Myocyte (in vitro differentiated cells): Measurements from ENCODE around the gene GET4. TPM values are rescaled to one million over a fixed set of nuclear protein-coding genes. Genes with fewer than 3 reads are reported as not detected.

ENCODE experiments used
- DNase-seq: peaks from one replicate; pipeline ENCODE4 v3.0.0-alpha.2; 2012; ENCODE audit warnings: low read depth
- total RNA-seq: library from RNA; depleted of rRNA; stranded (reverse); fragments of >200 nt; gene quantifications from 2 replicates; pipeline ENCODE4 v1.2.3, GENCODE V29; 2014

GET4 gene
- total RNA-seq, 1 donor from 2014 or later, result 47.6 TPM

- no peak for DNase-seq
These were observed 9.7 kb downstream of the GET4 start for GRCh38 chr7:885893-886625.

- no peak for DNase-seq
These were observed 10.5 kb downstream of the GET4 start for GRCh38 chr7:886626-887487.

- DNase-seq, result no peak
These were observed 11.1 kb downstream of the GET4 start for GRCh38 chr7:887488-887820.

- DNase-seq, result no peak
These were observed 12.0 kb downstream of the GET4 start for GRCh38 chr7:888081-889024.

- no peak for DNase-seq
These were observed 12.7 kb downstream of the GET4 start for GRCh38 chr7:889025-889390.

- DNase-seq, result no peak
These were observed 13.0 kb downstream of the GET4 start for GRCh38 chr7:889391-889790.

- no peak for DNase-seq
These were observed 14.5 kb downstream of the GET4 start for GRCh38 chr7:890868-891267.

- DNase-seq, result no peak
These were observed 14.9 kb downstream of the GET4 start for GRCh38 chr7:891291-891690.

GRCh38 chr7:891805-892204 lies 15.5 kb downstream of the GET4 start:
- no peak for DNase-seq

- no peak for DNase-seq
These were observed 16.6 kb downstream of the GET4 start for GRCh38 chr7:892648-893593.

GRCh38 chr7:893686-894085 lies 17.3 kb downstream of the GET4 start:
- DNase-seq, result no peak

GRCh38 chr7:894164-894867 lies 18.0 kb downstream of the GET4 start:
- no peak for DNase-seq

GRCh38 chr7:894927-895450 lies 18.6 kb downstream of the GET4 start:
- DNase-seq, result no peak

- DNase-seq, result no peak
These were observed 19.2 kb downstream of the GET4 start for GRCh38 chr7:895451-896052.

- no peak for DNase-seq
These were observed 20.2 kb downstream of the GET4 start for GRCh38 chr7:896346-897075.

GRCh38 chr7:897086-897485 lies 20.7 kb downstream of the GET4 start:
- DNase-seq, result no peak

GRCh38 chr7:897771-898376 lies 21.5 kb downstream of the GET4 start:
- no peak for DNase-seq

- DNase-seq, result no peak
These were observed 22.1 kb downstream of the GET4 start for GRCh38 chr7:898460-898854.
